Activated CD4-positive, alpha-beta T cell treated with anti-CD3 and anti-CD28 coated beads, Interleukin-10, Interleukin-2, amounts not matched to agents 100 ng/mL and 50 ng/mL, durations not matched to agents 16 hours and 8 hours (primary cell): ENCODE measurements around the gene PATE1.

Source experiments
- DNase-seq: peaks from one replicate; pipeline ENCODE4 v3.0.0-alpha.2; 2020

The PATE1 gene

GRCh38 chr11:125797641-125798040 lies 51.6 kb downstream of the PATE1 start:
- DNase-seq: no peak
